HG03103 (cell line): Measurements from ENCODE around the gene SRSF7.
"Not testable (repeated sequence)": the region's sequence is repeated elsewhere in the genome, so short reads cannot be mapped to it uniquely, and the experiment has no call there.

Experiments
- ATAC-seq: cut with Tn5 transposase; IDR thresholded peaks from one replicate; pipeline ENCODE4 v1.9.1; 2021; ENCODE audit warnings: low read depth; ENCODE audit not compliant: unreplicated experiment

Gene SRSF7

GRCh38 chr2:38755891-38756290 lies 4.7 kb upstream of the SRSF7 start:
- ATAC-seq: not testable (repeated sequence)

GRCh38 chr2:38754506-38754905 lies 3.3 kb upstream of the SRSF7 start:
- ATAC-seq: no peak

GRCh38 chr2:38754049-38754448 lies 2.9 kb upstream of the SRSF7 start:
- no peak for ATAC-seq

GRCh38 chr2:38751596-38752410 lies 642 bp upstream of the SRSF7 start:
- ATAC-seq: peak; percentile 19

GRCh38 chr2:38750011-38750890 lies 910 bp downstream of the SRSF7 start:
- peak; percentile 27 for ATAC-seq

GRCh38 chr2:38748943-38749804 lies 2.0 kb downstream of the SRSF7 start:
- no peak for ATAC-seq

GRCh38 chr2:38748391-38748790 lies 2.8 kb downstream of the SRSF7 start:
- no peak for ATAC-seq

GRCh38 chr2:38747819-38748218 lies 3.3 kb downstream of the SRSF7 start:
- ATAC-seq: no peak

- ATAC-seq: no peak
Measured at GRCh38 chr2:38747007-38747424, 4.1 kb downstream of the SRSF7 start.

- no peak for ATAC-seq
Measured at GRCh38 chr2:38745267-38745666, 5.9 kb downstream of the SRSF7 start.

GRCh38 chr2:38744399-38744780 lies 6.8 kb downstream of the SRSF7 start:
- ATAC-seq: no peak

GRCh38 chr2:38743672-38744398 lies 7.3 kb downstream of the SRSF7 start:
- no peak for ATAC-seq

- ATAC-seq: no peak
Measured at GRCh38 chr2:38742797-38743559, 8.2 kb downstream of the SRSF7 start.

- no peak for ATAC-seq
Measured at GRCh38 chr2:38740851-38741731, 10.1 kb downstream of the SRSF7 start.

GRCh38 chr2:38739524-38739923 lies 11.6 kb downstream of the SRSF7 start:
- no peak for ATAC-seq

- no peak for ATAC-seq
Measured at GRCh38 chr2:38737925-38738324, 13.2 kb downstream of the SRSF7 start.

GRCh38 chr2:38737000-38737698 lies 14.0 kb downstream of the SRSF7 start:
- ATAC-seq: not testable (repeated sequence)

GRCh38 chr2:38735999-38736320 lies 15.2 kb downstream of the SRSF7 start:
- ATAC-seq: no peak
